Neural progenitor cell (in vitro differentiated cells): ENCODE measurements around the gene GMFB. TPM values are rescaled to one million over a fixed set of nuclear protein-coding genes. Genes with fewer than 3 reads are reported as not detected.

ENCODE experiments used
- DNase-seq: peaks from one replicate; pipeline ENCODE4 v3.0.0-alpha.2; 2016; ENCODE audit warnings: low spot score
- H2AFZ ChIP-seq: fragments of 200-600 bp; sonication (generic); replicated peaks from 2 replicates; pipeline ENCODE4 v1.6.1; 2016; ENCODE audit warnings: antibody characterized with exemption
- H3F3A ChIP-seq: fragments of 200-600 bp; sonication (generic); 2 replicates; pipeline ENCODE4 v1.6.1; 2016; ENCODE audit warnings: antibody characterized with exemption, low read depth
- H3K27ac ChIP-seq: fragments of 200-600 bp; sonication (generic); 2 replicates; pipeline ENCODE4 v1.5.1; 2016; ENCODE audit warnings: mild to moderate bottlenecking
- H3K27me3 ChIP-seq: fragments of 200-600 bp; sonication (generic); 2 replicates; pipeline ENCODE4 v1.6.1; 2016; ENCODE audit warnings: mild to moderate bottlenecking, moderate library complexity
- H3K36me3 ChIP-seq: fragments of 200-600 bp; sonication (generic); 2 replicates; pipeline ENCODE4 v1.5.1; 2016
- H3K4me1 ChIP-seq: fragments of 200-600 bp; sonication (generic); 2 replicates; pipeline ENCODE4 v1.6.1; 2016; ENCODE audit warnings: mixed run types
- H3K4me2 ChIP-seq: fragments of 200-600 bp; sonication (generic); 2 replicates; pipeline ENCODE4 v1.6.1; 2016
- H3K4me3 ChIP-seq: fragments of 200-600 bp; sonication (generic); 2 replicates; pipeline ENCODE4 v1.5.1; 2016
- H3K79me2 ChIP-seq: fragments of 200-600 bp; sonication (generic); 2 replicates; pipeline ENCODE4 v1.6.1; 2016; ENCODE audit warnings: low read depth
- H3K9ac ChIP-seq: fragments of 200-600 bp; sonication (generic); 2 replicates; pipeline ENCODE4 v1.6.1; 2016
- H3K9me3 ChIP-seq: fragments of 200-600 bp; sonication (generic); 2 replicates; pipeline ENCODE4 v1.5.1; 2016; ENCODE audit warnings: low read depth
- H4K20me1 ChIP-seq: fragments of 200-600 bp; sonication (generic); 2 replicates; pipeline ENCODE4 v1.6.1; 2016; ENCODE audit warnings: low read depth
- H3K27ac Mint-ChIP-seq: 3 replicates; pipeline ENCODE4 v1.8.0; 2021; ENCODE audit warnings: mixed read lengths
- H3K27me3 Mint-ChIP-seq: 2 replicates; pipeline ENCODE4 v1.8.0; 2022; ENCODE audit warnings: low read depth, mild to moderate bottlenecking, inconsistent platforms, moderate library complexity, mixed read lengths; ENCODE audit not compliant: insufficient read depth
- H3K36me3 Mint-ChIP-seq: 3 replicates; pipeline ENCODE4 v1.8.0; 2021; ENCODE audit warnings: mixed read lengths
- H3K4me1 Mint-ChIP-seq: 3 replicates; pipeline ENCODE4 v1.8.0; 2021; ENCODE audit warnings: mixed read lengths
- H3K4me3 Mint-ChIP-seq: 3 replicates; pipeline ENCODE4 v1.8.0; 2021; ENCODE audit warnings: mild to moderate bottlenecking, moderate library complexity, mixed read lengths
- H3K9me3 Mint-ChIP-seq: 3 replicates; pipeline ENCODE4 v1.8.0; 2020; ENCODE audit warnings: mixed read lengths
- CTCF ChIP-seq: fragments of 200-600 bp; sonication (generic); IDR thresholded peaks from 2 replicates; pipeline ENCODE4 v1.5.1; 2017; ENCODE audit warnings: antibody characterized with exemption, mild to moderate bottlenecking
- EZH2 ChIP-seq: fragments of 200-600 bp; sonication (generic); IDR thresholded peaks from 2 replicates; pipeline ENCODE4 v1.6.1; 2017; ENCODE audit warnings: antibody characterized with exemption, mild to moderate bottlenecking, moderate library complexity
- EZH2phosphoT487 ChIP-seq: fragments of 200-600 bp; sonication (generic); IDR thresholded peaks from 2 replicates; pipeline ENCODE4 v1.6.1; 2017; ENCODE audit warnings: antibody characterized with exemption
- total RNA-seq: library from RNA; depleted of rRNA; stranded (reverse); fragments of >200 nt; gene quantifications from 2 replicates; pipeline ENCODE4 v1.2.3, GENCODE V29; 2015; ENCODE audit warnings: low replicate concordance

The GMFB gene
- total RNA-seq, 1 donor from 2014 or later = 172 TPM

GRCh38 chr14:54490445-54491175, 1.8 kb upstream of the GMFB start:
- TF ChIP-seq EZH2 (no peak), CTCF (no peak), EZH2phosphoT487 (no peak)
- peaks cover 2% of the 10 kb centered on the region for H3K27me3 Mint-ChIP-seq
- Histone ChIP-seq H3K4me3 (no peak overlapping the region), H3K9me3 (no peaks in the 10 kb centered on the region), H3K27ac (no peak overlapping the region), H3K4me2 (no peak overlapping the region), H4K20me1 (peaks cover under 1% of the 10 kb centered on the region), H3K27me3 (no peaks in the 10 kb centered on the region), H3K36me3 (no peaks in the 10 kb centered on the region), H3F3A (peaks cover 27% of the 10 kb centered on the region), H3K4me1 (peaks cover 14% of the 10 kb centered on the region), H3K79me2 (peaks cover 30% of the 10 kb centered on the region), H3K9ac (no peak overlapping the region), H2AFZ (no peak overlapping the region)
- peaks cover 9% of the 10 kb centered on the region for H3K36me3 Mint-ChIP-seq
- H3K9me3 Mint-ChIP-seq = peaks cover 3% of the 10 kb centered on the region
- H3K27ac Mint-ChIP-seq = peak overlapping the region; percentile 64
- peak overlapping the region; percentile 21 for H3K4me3 Mint-ChIP-seq
- peaks cover 24% of the 10 kb centered on the region for H3K4me1 Mint-ChIP-seq
- no peak for DNase-seq

GRCh38 chr14:54489731-54490444, 1.1 kb upstream of the GMFB start:
- DNase-seq = no peak
- Histone ChIP-seq H3K27ac (no peak overlapping the region), H3K9ac (no peak overlapping the region)

GRCh38 chr14:54489318-54489683, 521 bp upstream of the GMFB start:
- Mint-ChIP-seq H3K36me3 (peaks cover 14% of the 10 kb centered on the region), H3K27ac (peak overlapping the region; percentile 39), H3K4me3 (peak overlapping the region; percentile 88), H3K9me3 (peaks cover 5% of the 10 kb centered on the region), H3K4me1 (peaks cover 29% of the 10 kb centered on the region), H3K27me3 (peaks cover 2% of the 10 kb centered on the region)
- no peaks in the 10 kb centered on the region for H3K36me3 ChIP-seq
- H3F3A ChIP-seq = peaks cover 27% of the 10 kb centered on the region
- H3K4me3 ChIP-seq = peak overlapping the region; percentile 68
- no peak for DNase-seq
- peaks cover 14% of the 10 kb centered on the region for H3K4me1 ChIP-seq
- peak overlapping the region; percentile 92 for H3K4me2 ChIP-seq
- no peaks in the 10 kb centered on the region for H3K27me3 ChIP-seq
- TF ChIP-seq EZH2phosphoT487 = no peak
- TF ChIP-seq EZH2 = no peak
- TF ChIP-seq CTCF = no peak
- peaks cover 12% of the 10 kb centered on the region for H4K20me1 ChIP-seq
- H3K9me3 ChIP-seq = no peaks in the 10 kb centered on the region
- peaks cover 43% of the 10 kb centered on the region for H3K79me2 ChIP-seq
- no peak overlapping the region for H3K9ac ChIP-seq
- H2AFZ ChIP-seq = peak overlapping the region; percentile 97
- H3K27ac ChIP-seq = no peak overlapping the region

More at GRCh38 chr14:54489731-54490444, 1.1 kb upstream of the GMFB start:
- H3K36me3 Mint-ChIP-seq = peaks cover 14% of the 10 kb centered on the region
- H3K9me3 ChIP-seq = no peaks in the 10 kb centered on the region
- H3K9me3 Mint-ChIP-seq = peaks cover 5% of the 10 kb centered on the region
- no peak overlapping the region for H3K4me3 ChIP-seq
- no peaks in the 10 kb centered on the region for H3K27me3 ChIP-seq
- H3K4me2 ChIP-seq = peak overlapping the region; percentile 92
- H3K4me1 ChIP-seq = peaks cover 14% of the 10 kb centered on the region
- no peaks in the 10 kb centered on the region for H3K36me3 ChIP-seq
- H3K4me1 Mint-ChIP-seq = peaks cover 27% of the 10 kb centered on the region
- peaks cover 37% of the 10 kb centered on the region for H3K79me2 ChIP-seq
- H4K20me1 ChIP-seq = peaks cover 6% of the 10 kb centered on the region
- H3K4me3 Mint-ChIP-seq = peak overlapping the region; percentile 88
- H3K27ac Mint-ChIP-seq = no peak overlapping the region
- H3K27me3 Mint-ChIP-seq = peaks cover 2% of the 10 kb centered on the region
- peaks cover 27% of the 10 kb centered on the region for H3F3A ChIP-seq
- TF ChIP-seq EZH2 = no peak
- no peak overlapping the region for H2AFZ ChIP-seq

- peaks cover 53% of the 10 kb centered on the region for H3K79me2 ChIP-seq
- peak overlapping the region; percentile 69 for H3K9ac ChIP-seq
- H3K4me2 ChIP-seq = peak overlapping the region; percentile 92
- no peaks in the 10 kb centered on the region for H3K36me3 ChIP-seq
- H3F3A ChIP-seq = peaks cover 27% of the 10 kb centered on the region
- no peak for DNase-seq
- H3K27me3 Mint-ChIP-seq = peaks cover 2% of the 10 kb centered on the region
- H3K4me1 ChIP-seq = peaks cover 14% of the 10 kb centered on the region
- H3K27ac ChIP-seq = peak overlapping the region; percentile 88
- peaks cover 15% of the 10 kb centered on the region for H3K36me3 Mint-ChIP-seq
- H3K4me3 ChIP-seq = peak overlapping the region; percentile 68
- H3K4me1 Mint-ChIP-seq = peaks cover 29% of the 10 kb centered on the region
- H3K4me3 Mint-ChIP-seq = peak overlapping the region; percentile 86
- no peak for TF ChIP-seq EZH2
- TF ChIP-seq EZH2phosphoT487 = no peak
- peak; percentile 25 for TF ChIP-seq CTCF
- peaks cover 5% of the 10 kb centered on the region for H3K9me3 Mint-ChIP-seq
- peak overlapping the region; percentile 94 for H3K27ac Mint-ChIP-seq
- no peaks in the 10 kb centered on the region for H3K27me3 ChIP-seq
- H3K9me3 ChIP-seq = no peaks in the 10 kb centered on the region
- peaks cover 18% of the 10 kb centered on the region for H4K20me1 ChIP-seq
- no peak overlapping the region for H2AFZ ChIP-seq
Measured at GRCh38 chr14:54488318-54488645, 498 bp downstream of the GMFB start.
